ENCODE results near the gene CCBE1.
"Not testable (repeated sequence)": the region's sequence is repeated elsewhere in the genome, so short reads cannot be mapped to it uniquely, and the experiment has no call there.

Gene CCBE1

GRCh38 chr18:59714096-59714495 lies 16.9 kb upstream of the CCBE1 start:
- not testable (repeated sequence) for DNase-seq

DNA sequence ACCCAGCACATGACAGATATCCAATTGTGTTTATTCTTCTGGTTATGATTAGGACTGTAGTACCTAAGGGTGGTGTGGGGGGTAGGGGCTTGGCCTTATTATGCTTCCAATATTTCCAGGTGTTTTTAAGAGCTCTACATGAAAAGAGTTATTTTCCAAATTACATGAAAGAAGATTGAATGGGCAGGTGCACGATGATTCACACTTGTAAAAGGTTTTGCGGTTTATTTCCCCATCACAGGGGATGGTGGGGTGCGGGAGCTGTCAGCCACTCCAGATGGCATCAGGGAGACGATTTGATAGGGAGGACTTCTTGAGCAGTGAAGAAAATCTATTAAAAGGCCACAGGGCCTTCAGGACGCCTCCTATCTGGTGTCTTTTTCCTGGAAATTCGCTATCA lies 15.1 kb upstream of the CCBE1 start:
- DNase-seq = no peak

- no peak for DNase-seq
Observed at GRCh38 chr18:59708988-59709387, 11.8 kb upstream of the CCBE1 start.

DNA sequence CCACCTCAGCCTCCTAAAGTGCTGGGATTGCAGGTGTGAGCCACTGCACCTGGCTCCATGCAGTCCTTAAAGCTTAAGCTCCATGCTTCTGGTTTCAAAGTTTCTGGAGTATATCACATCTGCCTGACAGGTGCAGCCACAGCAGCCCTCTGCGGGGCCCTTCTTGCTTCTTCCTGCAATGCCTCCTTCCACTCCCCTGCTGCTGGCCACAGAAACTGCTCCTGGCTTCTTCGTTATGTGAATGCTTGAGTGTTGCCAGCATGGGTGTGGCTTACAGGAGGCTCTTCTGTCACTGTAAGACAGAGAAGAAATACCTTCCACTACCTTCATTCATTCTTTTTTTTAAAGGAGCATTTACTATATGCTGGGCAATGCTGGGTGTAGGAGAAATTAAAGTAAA lies 10.1 kb upstream of the CCBE1 start:
- no peak for DNase-seq

DNA sequence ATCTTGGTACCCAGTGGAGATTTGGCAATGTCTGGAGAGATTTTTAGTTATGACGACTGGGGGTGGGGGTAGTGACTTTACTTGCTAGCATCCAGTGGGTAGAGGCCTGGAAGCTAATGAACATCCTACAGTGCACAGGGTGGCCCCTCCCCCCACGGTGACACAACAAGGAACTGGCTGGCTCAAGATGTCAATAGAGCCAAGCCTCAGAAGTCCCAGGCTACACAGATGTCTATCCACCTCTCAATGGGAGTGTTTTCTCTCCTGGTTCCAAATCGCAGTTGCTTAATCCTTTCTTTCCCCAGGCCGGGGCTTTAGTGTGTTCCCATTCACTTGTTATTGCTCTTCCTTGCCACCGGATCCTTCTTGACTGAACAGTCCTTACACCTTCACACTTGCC lies 9.3 kb upstream of the CCBE1 start:
- no peak for DNase-seq

DNA sequence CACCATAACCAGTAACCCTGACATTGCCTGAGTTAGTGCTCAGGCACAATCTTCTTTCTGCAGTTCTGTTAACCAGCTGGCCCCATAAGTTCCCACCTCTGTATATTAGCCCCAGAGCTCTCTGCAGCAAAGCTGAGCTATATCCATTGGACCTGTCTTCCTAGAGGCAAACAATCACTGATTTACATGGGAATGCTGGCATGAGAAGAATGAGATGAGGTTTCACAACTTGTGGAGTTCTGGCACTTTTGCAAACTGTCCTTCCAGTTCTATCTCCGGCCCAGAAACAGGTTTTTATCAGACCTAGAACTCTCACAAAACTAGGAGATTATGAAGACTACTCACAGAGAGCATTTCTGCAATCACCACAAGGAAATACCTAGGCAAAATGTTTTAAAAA lies 7.9 kb upstream of the CCBE1 start:
- no peak for DNase-seq

DNA sequence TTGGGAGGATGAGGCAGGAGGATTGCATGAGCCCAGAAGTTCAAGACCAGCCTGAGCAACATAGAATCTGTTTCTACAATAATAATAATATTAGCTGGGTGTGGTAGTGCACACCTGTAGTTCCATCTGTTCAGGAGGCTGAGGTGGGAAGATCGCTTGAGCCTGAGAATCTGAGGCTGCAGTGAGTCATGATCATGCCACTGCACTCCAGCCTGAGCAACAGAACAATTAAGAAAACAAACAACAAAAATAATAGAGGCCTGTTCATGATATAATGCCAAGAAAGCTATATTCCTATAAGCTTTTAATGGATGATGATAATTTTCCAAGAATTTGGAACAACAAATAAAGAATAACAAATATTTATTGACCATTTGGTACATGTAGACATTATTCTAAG lies 6.9 kb upstream of the CCBE1 start:
- DNase-seq = no peak

DNA sequence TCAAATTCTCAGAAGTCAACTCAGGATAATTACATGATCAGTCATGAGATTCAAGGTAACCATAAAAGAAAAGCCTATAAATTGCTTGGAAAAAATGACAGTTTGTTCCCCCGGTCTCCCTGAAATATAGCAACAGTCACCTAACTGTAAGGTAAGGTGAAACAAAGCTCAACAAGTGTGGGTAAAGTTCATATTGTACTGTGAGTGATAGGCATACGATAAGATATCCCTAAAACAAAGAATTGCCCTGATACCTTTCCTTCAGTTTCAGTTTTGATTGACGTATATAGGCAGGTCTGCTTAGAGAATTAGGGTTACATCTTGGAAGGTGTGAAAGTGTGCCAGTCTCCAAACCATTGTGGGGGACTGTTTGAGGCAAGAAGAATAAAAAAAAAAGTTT lies 4.0 kb upstream of the CCBE1 start:
- DNase-seq = no peak

DNA sequence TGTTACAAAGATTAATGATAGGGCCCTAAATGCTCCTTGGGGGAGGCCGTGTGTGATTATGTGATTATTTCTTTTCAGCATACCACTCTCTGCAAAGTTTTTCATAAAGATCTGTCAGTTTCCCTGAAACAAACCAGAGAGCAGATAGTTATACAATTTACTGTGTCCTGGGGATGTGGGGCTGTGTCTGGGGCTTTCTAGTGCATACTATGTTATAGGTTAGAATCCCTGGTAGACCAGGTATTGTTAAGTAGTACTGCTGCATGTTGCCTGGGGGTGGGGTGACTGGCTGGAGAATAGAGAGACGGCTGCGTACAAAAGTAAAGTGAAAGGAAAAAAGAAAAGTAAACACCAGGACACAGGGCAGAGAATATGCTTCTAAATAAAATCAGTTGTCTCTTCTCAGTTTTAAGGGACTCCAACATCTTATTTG lies 3.3 kb upstream of the CCBE1 start:
- no peak for DNase-seq

- no peak for DNase-seq
Observed at GRCh38 chr18:59699750-59700534, 2.7 kb upstream of the CCBE1 start.

DNA sequence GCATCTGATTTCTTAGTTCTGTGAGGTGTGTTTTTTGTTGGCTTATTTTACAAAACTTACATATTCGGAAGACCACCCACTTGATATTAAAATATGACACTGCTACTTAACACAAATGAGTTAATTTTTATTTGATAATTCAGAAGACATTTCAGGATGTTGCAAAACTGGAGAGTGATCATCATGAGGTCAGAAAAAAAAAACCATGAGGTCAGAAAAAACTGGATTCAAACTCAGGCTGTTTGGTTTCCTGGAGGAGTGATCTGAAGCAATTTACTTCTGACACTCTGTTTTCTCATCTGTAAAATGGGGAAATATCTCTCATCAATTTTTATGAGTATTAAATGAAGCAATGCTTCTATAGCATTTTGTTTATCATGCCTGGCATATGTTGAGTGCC lies 1.8 kb upstream of the CCBE1 start:
- DNase-seq = no peak

DNA sequence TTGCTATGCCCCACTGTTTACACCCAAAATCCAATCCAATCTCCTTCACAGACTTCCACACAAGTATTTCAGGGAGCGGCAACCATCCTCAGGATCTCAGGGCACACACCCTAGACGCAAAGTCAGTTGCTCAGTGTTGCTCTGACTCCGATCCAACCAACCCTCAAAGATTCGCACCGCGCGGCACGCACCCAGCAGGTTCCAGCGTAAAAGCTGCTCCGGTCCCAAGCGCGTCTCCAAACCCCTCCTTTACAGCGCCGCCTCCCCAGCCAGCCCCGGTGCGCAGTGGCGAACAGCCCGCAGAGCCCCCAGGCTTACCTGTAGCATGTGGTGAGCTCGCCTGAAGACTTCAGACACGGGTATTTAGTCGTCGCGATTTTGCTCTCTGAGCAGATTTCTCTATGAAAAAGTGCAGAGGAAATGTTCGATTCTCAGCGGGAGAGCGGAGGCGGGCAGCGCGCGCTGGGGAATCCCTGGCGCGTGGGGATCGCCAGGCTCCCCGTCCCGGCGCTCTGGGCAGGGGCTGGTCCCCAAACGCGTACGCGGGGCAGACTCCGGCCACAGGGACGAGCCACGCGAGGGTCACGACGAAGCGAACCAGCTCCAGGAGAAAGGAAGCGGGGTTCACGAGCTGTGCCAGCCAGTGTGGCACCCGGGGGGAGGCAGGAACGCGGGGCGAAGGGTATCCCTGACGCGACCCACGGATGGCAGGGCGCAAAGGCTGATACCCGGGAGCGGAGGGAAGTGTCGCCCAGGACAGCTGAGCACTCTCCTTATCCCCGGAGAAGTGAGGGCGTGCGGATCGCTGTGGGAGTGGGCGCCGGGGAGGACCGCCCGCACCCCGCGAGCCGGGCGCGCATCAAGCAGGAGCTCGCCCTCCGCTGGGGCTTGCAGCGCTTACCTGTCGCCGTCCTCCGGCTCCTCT lies 650 bp downstream of the CCBE1 start:
- no peak for DNase-seq

GRCh38 chr18:59695551-59695950 lies 1.7 kb downstream of the CCBE1 start:
- DNase-seq = no peak

DNA sequence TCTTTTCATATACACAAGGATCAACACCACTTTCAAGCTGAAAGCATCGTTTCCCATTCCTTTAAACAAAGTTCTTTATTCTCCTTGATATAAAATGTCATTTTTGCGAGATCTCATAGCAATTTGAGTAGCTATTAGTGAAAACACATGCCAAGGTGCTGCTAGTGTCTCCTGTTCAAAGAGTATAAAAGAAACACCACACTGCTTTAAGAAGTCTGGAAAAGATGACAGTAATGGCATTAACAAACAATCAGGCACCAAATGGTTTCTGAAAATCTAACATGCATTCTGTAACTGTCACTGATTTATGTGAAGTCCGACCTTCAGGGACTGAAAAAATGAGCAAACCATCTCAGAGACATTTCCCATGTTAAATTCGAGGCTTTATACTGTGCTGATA lies 2.4 kb downstream of the CCBE1 start:
- no peak for DNase-seq

DNA sequence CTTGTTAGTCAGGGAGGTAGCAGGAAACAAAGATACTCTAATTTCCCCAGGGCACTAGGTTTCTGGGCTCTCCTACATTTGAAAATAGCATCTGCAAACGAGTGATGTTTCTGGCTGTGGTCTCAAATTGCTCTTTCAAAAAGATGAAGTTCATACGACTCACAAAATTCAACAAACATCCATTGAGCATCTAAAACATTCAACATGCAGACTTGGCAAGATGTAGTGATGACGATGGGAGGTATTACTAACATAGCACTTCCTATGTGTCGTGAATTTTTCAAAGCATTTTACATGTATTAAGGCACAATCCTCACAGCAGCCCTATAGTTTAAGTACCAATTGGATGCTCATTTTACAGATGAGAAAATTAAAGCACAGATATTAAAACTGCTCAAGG lies 5.2 kb downstream of the CCBE1 start:
- no peak for DNase-seq

- DNase-seq = no peak
Observed at GRCh38 chr18:59690996-59691395, 6.2 kb downstream of the CCBE1 start.

GRCh38 chr18:59690186-59690982 lies 6.8 kb downstream of the CCBE1 start:
- no peak for DNase-seq

GRCh38 chr18:59689756-59690155 lies 7.5 kb downstream of the CCBE1 start:
- no peak for DNase-seq

DNA sequence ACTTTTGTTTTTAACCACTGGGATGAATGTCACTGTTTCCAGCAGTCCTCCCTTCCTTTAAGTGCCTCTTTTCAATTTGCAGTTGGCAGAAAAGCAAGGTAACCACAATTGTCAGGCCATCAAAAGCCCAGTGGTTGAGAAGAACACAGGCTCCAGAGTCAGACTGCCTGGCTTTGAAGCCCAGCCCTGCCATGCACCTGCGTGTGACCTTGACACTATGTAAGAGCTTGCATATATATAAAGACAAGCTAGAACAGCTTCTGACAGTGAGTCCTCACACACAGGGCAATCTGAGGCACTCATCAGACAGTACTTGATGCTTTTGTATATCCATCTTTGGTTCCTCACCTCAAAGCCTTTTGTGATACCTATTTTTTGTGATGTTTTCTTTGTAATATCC lies 11.0 kb downstream of the CCBE1 start:
- no peak for DNase-seq

- no peak for DNase-seq
Observed at GRCh38 chr18:59685501-59685900, 11.7 kb downstream of the CCBE1 start.

- no peak for DNase-seq
Observed at GRCh38 chr18:59684777-59685176, 12.4 kb downstream of the CCBE1 start.

GRCh38 chr18:59681521-59682004 lies 15.7 kb downstream of the CCBE1 start:
- no peak for DNase-seq

GRCh38 chr18:59681051-59681450 lies 16.2 kb downstream of the CCBE1 start:
- no peak for DNase-seq
